GM18526 (cell line): ENCODE results near the gene ICA1.

Source experiments
- POLR2A ChIP-seq: IDR thresholded peaks from 3 replicates; pipeline ENCODE4 v1.6.1; 2011; ENCODE audit not compliant: insufficient read length; ENCODE audit errors: extremely low read depth

Gene ICA1

DNA sequence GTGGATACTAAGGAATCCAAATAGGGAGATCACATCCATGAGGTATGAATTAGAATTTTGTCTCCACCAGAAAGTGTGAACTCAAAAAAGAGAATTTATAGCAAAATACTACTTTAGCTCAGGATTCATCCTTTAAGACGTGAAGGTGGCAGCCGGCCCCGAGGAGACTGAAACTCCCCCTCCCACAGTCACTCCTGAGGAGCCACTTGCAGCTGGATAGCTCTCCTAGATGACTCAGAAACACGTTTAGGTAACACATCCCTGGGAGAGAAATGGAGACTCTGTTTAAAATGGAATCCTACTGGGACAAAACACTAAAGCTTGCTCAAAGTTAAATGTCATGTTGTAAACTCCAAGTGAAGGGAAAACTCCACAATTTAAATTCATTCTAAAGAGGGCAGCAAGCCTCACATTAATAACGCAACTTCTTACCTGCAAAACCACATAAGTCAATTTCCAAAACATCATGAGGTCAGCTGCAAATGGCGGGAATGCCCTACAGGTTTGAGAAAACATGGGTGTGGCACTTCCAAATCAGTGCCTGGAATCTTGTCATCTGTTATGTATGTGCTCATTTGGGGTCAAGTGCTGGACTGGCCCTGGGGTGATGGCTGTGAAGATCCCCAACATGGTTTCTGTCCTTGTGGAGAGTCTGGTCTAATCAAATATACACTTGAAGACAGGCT lies 46.2 kb downstream of the ICA1 start:
- no peak for TF ChIP-seq POLR2A

DNA sequence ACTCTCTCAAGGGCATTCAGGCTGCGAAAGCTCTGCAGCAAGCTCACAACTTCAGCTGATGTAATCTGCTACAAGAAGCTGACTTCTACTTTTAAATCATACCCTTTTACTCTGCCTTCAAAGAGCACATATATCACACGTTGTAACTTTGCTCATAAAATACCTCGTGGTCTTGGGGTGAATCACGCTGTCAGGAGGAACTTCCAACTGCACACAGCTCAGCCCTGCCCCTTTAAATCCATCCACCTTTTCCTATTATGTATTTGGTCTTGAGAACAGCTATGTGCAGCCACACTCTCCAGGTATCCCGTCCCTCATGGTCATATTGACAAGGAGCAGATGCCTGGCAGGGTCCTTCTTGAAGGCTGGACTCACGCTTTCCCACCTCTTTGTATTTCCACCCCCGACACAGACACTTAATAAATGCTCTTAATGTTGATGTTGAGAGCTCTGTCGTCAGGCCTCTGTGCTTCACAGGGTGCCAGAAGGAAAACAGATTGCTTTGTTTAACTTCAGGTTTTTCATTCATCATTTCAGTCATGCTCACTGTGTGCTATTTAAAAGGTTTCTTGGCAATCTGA lies 47.6 kb downstream of the ICA1 start:
- TF ChIP-seq POLR2A, result no peak

- TF ChIP-seq POLR2A, result no peak
These were observed 48.6 kb downstream of the ICA1 start for GRCh38 chr7:8213381-8213780.

DNA sequence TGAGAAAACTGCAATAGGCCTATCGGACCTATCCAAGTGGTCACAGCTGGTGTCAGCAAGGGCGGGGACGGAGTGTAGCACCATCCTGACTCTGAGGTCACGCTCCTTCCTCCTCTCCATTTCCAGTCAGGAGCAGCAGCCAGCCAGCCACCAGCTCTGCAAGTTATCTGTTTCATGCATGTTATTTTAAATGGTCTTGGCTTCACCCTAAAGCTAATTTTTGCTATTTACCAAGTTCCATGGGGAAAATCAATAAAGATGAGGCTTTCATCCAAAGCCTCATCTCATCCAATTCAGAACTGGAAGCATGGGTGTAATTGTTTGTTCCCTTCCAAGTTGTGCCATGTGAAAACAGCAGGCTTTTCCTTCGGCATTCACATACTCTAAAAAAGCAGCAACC lies 49.3 kb downstream of the ICA1 start:
- no peak for TF ChIP-seq POLR2A

DNA sequence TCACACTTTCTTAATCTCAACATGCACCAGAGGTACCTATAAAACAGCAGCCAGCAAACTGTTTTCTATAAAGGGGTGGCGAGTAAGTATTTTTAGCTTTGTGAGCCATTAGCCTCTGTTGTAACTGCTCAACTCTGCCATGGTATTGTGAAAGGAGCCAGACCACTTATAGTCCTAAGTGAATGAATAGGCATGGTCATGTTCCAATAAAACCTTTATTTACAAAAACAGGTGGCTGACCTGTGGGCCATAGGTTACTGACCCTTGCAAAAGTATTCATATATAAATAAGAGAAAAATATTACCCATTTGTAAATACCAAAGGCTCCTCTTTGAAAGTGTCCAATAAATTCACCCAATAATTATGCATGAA lies 50.3 kb downstream of the ICA1 start:
- no peak for TF ChIP-seq POLR2A

DNA sequence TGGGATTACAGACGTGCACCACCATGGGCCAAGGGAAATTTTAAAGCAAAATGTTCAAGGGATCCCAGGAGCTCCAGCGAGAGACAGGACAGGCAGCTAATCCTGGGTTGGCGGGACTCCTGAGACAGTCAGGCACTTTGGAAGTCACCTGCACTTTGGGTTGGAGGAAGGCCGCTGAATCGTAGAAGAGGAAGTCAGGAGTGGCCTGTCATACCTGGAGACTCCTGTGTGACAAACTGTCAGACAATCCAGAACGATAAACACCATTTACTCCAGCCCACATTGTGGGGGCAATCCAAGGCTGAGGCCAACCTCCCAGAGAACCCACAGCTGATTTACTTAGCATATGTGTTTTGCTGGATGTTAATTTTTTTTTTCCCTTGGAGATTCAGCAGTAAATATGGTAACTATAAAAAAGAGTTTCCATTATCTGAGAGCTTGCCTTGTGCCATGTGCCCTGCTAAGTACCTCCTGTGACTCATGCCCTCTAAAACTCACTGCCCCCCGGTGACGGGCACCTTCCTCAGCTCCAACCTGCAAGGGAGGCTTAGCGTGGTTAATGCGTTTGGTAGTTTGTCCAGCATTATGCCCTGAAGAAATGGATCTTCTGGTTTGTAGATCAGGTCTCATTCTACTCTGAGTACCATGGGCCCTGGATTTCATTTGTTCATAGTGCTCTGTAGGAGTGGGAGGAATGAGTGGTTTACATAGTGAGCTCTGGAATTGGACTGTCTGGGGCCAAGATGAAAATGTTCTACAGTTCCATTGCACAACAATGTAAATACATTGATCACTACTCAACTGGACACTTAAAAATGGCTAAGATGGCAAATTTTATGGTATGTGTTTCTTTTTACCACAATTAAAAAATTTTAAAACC lies 50.9 kb downstream of the ICA1 start:
- no peak for TF ChIP-seq POLR2A

DNA sequence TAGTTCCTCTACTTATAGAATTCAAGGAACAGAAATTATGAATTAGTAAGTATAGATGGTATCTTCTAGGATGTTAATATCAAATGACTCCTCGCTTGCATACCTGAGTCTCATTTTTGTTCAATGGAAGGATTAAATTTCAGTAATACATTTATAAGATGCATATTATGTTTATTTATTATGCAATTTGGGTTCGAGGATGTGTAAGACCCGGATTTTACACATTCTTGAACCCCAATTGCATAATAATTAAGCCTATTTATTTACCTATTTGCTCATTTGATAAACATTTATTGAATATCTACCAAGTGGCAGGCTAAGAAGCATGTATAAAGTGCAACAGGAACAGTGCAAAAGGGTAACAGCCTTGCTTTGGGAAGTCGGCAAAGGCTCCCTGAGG lies 52.6 kb downstream of the ICA1 start:
- no peak for TF ChIP-seq POLR2A

DNA sequence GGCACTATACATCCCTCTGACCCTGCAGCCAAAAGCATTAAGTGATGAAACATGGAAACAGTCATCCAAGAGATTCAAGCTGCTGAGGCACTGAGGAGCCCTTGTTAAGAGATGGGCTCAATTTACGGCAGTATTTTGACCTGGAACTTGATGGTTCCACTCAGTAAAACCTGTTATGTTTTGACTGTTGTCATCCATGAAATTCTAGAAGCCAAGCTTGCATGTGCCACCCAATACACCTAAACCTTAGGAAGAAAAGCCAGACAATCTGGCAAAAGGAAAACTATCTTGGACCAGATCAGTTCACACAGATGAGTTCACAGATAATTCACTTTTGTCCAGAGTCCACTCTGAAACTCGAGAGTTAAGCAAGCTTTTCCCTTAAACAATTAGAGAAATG lies 53.2 kb downstream of the ICA1 start:
- no peak for TF ChIP-seq POLR2A

DNA sequence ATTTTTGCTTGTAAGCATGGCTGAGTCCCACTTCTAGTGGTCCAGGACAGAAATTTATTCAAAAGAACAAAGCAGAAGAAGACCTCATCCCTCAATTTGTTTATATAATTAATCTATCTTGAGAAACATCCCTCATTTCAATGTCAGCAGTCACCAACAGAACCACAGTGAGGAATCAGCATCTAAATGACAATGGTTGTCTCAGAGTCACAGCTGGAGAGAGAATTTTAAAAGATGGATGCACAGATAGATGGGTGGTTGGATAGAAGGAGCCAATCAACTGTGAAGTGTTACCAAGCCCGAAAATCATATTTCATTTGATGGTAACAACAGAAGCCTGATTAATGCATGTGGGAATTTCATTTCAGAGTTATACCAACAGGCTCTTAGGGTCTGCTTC lies 55.0 kb downstream of the ICA1 start:
- TF ChIP-seq POLR2A, result no peak

DNA sequence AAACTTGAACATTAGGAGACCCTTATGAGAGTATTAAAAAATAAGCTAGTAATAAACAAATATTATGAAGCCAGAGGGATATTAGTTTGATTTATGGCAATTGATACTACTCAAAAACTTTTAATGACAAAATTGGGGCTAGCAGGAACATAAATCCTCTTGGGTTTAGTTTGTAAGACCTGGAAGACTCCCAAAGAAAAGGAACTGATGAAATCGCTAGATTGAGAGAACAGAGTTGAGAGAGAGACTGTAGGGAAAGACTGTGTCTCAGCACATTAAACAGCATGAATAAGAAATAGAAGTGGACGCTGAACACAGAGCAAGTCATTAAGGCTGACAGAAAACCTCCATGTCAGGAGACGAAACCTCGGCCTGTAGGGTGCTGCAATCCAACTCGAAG lies 56.4 kb downstream of the ICA1 start:
- no peak for TF ChIP-seq POLR2A

- TF ChIP-seq POLR2A, result no peak
These were observed 57.0 kb downstream of the ICA1 start for GRCh38 chr7:8205031-8205387.

DNA sequence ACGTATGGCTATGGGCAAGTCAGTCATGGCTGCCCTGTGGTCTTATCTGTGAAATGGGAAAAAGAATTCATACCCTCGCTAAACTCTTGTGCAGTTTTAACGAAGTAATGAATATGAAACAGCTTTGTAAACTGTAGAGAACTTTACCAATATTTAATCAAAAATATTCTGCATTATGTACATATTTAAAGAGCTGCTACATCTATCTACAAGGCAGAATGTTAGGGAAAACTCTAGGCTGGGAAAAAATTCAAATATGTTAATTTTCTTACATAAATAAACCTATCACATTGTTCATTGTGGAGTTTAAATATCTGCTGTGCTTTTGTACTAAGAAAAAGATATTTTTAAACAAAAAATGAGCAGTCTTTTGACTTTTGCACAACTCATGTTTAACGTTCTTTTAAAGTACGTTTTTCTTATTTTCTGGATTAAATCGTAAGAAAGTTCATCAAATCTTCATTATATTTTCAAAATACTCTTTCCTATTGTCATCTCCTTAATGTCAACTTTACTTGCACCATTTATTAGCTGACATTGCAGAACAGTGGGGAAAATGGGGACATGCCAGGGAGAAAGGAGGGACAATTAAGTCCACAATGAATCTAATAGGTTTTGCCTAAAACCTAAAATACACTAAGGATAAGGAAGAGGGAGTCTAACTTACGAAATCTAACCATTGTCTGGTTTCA lies 57.5 kb downstream of the ICA1 start:
- TF ChIP-seq POLR2A, result no peak

GRCh38 chr7:8201846-8202441 lies 60.0 kb downstream of the ICA1 start:
- no peak for TF ChIP-seq POLR2A

DNA sequence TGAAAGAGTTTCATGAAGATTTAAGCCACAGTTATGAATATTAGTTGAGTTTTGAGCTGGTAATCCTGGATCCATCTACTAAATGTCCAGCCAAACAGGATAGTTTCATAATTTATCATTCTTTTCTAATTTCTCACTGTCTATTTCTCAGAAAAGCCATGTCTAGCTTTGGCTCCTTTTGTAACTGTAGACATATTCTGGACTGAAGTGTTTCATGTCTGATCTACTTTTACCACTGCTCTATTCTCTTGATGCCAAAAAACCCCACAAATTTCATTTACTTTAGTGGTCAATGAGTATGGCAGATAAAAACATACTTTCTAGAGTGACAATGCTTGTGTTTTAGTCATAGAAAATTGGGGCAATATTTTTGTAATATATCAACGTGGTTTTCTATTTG lies 61.2 kb downstream of the ICA1 start:
- TF ChIP-seq POLR2A, result no peak

DNA sequence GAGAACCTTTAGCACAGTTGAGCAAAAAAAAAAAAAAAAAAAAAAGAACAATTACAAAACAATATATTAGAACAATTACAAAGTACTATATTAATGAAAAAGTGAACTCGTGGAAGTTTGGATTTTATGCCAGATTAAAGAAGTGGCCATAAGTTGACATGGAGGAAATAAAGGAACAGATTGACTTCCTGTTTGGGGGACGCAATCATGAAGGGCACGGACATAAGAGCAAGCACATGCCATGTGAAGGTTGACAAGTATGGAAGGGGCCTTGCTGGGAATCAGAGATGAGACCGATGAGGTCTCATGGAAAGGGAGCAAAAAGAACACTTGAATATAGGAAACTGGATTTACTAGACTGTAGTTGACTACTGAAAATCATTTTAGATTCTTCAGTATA lies 61.7 kb downstream of the ICA1 start:
- no peak for TF ChIP-seq POLR2A
